TTC549 (cell line): ENCODE results near the gene RAD52.
A peak's percentile ranks its signal among the peaks of the same experiment; 100 is the strongest.

Experiments used
- FAIRE-seq: peaks from 2 replicates; lab custom pipeline; 2012; peaks lifted over from hg19 to GRCh38; lab: Jason Lieb, UNC

Gene RAD52

DNA sequence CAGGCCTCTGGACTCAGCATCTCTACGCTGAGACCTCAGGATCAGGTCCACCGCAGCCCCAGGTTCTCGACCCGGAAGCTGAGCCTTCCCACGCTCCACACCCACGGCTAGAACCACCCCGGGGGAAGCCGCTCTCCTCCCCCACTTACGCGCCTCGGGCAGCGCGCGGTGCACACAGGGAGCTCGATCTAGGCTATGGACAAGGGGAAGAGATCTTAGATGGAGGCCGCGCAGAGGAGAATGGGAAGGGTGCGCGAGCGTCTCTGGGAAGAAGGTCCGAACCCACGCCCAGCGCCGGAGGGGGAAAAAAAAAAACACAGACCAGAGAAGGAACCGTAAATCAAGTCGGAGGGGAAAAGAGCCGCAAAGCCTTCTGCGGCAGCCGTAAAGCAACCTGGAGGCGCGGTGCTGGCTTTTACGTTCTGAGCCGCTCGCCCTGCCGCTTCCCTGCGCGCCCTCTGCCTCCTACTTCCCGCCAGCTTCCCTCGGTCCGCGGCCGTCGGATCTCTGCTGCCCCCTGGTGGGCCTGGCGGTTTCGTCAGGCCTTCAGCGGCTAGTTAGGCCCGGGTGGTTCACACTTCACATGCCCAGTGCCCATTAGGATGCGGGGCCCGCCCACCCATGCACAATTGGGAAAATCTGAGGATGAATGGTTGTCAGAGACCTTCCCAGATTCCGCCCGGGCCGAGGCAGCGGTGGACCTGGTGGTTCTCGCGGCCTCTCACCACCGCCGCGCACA lies at the start of gene RAD52:
TSS of gene RAD52 (minus strand) at position 242 of the 739 bp plus-strand sequence. CDS start 16,636 bp downstream, outside the sequence.
- FAIRE-seq, result peak; percentile 90

DNA sequence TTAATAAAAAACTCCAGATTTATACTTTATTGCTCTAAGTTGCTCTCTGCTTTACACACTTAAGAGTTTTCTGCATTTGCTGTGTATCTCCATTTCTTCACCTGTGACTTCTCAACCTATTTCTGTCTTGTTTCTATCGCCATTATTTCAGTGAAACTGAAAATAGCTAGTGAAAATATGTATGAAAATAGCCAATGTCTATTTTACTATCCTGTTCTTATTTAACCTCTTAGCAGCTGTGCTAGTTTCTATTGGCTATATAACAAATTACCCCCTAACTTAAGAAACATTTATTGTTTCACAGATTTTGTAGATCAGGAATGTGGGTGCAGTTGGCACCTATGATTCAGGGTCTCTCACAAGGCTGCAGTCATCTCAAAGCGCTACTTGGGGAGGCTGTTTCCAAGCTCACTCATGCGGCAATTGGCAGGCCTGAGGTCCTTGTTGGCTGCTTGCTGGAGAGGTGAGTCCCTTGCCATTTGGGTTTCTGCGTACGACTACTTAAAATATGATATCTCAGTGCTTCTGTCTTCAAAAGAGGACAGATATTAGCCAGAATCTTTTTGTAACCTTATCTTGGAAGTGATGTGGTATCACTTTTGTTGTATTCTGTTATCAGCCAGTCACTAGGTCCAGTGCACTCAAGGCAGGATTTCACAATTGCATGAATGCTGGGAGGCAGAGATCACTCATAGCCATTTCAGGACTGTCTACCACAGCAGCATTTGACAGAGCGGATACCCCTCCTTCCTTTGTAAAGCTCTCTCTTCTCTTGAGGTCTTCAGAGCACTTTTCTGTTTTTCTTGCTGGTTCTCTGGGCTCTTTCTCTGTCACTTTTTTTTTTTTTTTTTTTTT lies 48.8 kb upstream of the RAD52 start:
- FAIRE-seq, result no peak

DNA sequence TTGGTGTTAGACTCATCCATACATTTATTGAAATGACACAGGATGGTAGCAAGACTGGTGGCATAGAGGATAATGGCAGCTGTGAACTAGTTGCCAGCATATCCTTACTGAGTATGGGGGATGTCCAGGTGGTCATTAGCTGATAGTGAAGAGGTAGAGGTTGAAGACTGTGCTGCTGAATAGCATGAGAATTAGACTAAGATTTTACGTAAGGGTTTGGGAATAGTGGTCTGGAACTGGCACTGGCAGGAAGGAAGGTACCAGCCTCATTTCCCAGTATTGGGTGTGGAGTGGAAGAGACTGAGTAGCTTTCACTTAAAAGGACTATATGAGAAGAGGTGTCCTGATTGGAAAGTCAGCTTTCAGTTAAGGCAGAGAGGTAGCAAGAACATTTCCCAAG lies 48.0 kb upstream of the RAD52 start:
- FAIRE-seq, result no peak

DNA sequence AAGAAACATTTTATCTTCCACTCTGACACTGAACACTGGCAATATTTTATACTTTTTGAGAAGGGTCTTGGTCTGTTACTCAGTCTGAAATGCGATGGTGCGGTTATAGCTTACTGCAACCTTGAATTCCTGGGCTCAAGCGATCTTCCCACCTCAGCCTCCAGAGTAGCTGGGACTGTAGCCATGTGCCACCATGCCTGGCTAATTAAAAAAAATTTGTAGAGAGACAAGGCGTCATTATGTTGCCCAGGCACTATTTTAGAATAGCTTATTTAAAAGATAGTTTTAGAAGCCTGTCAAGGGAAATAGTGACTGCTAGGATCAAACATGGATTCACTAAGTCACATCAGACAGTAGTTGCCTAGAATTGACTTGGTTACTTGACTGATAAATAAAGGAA lies 47.4 kb upstream of the RAD52 start:
- FAIRE-seq, result no peak

DNA sequence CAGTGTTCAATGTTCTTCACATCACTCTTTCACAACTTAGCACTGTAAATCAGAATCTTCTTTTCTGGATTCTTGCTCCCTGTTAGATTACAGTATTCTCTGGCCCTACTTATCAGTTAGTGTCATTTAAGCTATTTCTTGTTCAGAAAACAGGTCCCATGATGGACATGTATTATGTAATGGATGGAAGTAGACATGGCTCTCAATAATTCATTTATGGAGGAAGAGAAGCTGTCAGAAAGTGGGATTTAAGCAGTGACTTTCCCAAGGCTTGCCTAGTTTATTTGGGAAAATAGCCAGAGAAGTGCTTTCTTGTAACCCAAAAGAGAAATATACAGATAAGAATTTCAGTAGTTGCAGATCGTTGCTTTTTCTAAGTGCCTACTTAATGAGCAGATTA lies 43.2 kb upstream of the RAD52 start:
- FAIRE-seq, result no peak

- FAIRE-seq, result no peak
These were observed 42.1 kb upstream of the RAD52 start for GRCh38 chr12:991350-992333.

- no peak for FAIRE-seq
These were observed 41.3 kb upstream of the RAD52 start, which contains the start of gene ERC1 for GRCh38 chr12:990661-991349. Gene ERC1 (plus strand): TSS chr12:991223. CDS start chr12:1027904, 36,681 bp downstream.

GRCh38 chr12:989751-990660 lies 40.5 kb upstream of the RAD52 start:
- FAIRE-seq, result no peak

- FAIRE-seq, result no peak
These were observed 39.6 kb upstream of the RAD52 start for GRCh38 chr12:989051-989450.

GRCh38 chr12:988646-989045 lies 39.2 kb upstream of the RAD52 start:
- no peak for FAIRE-seq

DNA sequence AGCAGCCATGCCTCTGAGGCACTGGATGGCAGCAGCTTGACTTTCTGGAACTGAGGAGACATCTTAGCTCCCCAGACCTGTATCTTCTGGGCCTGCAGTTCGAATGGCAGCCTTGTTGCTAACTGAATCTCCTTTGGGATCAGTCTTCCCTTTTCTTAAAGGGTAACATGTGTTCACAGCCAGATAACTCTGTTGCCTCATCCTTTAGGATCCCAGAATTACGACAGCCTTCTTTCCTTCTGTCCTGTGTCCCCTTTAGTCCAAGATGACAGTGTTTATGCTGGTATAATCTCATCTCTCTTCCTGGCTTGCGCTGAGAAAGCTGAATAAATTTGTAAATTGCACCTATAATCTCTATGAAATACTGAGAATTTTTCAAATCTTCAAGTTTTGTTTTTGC lies 32.5 kb upstream of the RAD52 start:
- no peak for FAIRE-seq

GRCh38 chr12:981176-981828 lies 31.8 kb upstream of the RAD52 start:
- no peak for FAIRE-seq

- no peak for FAIRE-seq
These were observed 29.9 kb upstream of the RAD52 start for GRCh38 chr12:979349-979748.

DNA sequence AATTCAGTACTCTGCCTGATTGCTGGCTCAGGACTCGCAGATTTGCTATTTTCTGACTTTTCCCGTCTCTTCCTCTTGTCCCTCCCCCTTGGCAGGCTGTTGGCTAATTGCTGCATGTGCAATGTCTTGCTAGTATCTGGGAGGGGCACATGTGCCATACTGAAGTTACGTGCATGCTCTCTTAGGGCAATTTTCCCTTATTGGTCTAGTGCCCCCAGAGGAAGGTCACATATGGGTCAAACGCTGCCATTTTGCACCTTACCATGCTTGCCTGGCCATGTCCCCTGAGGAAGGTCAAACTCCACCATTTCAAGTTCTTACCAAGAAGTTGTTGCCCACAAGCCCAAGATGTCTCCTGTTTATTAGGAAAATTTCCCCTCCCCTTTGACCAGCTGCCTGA lies 27.7 kb upstream of the RAD52 start:
- FAIRE-seq, result no peak

- FAIRE-seq, result no peak
These were observed 27.1 kb upstream of the RAD52 start for GRCh38 chr12:976644-977043.

GRCh38 chr12:974271-974862 lies 24.9 kb upstream of the RAD52 start:
- FAIRE-seq, result no peak

DNA sequence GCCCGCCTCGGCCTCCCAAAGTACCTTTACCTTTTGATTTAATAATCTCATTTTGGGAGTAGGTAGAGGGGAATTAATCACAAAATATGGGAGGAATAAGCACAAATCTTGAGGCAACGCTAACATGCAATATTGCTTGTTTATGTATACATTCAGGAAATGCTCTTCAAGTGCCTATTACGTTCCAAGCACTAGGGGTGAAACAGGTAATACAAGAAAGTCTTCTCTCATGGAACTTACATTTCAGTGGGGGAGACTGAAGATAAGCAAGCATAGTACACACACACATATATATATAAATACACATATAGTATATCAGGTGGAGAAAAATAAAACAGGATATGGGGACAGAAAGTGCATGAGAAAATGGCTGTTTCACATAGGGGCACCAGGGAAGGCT lies 22.5 kb upstream of the RAD52 start:
- FAIRE-seq, result no peak

GRCh38 chr12:969821-970220 lies 20.3 kb upstream of the RAD52 start:
- no peak for FAIRE-seq

- FAIRE-seq, result no peak
These were observed 19.1 kb upstream of the RAD52 start for GRCh38 chr12:968545-968944.

DNA sequence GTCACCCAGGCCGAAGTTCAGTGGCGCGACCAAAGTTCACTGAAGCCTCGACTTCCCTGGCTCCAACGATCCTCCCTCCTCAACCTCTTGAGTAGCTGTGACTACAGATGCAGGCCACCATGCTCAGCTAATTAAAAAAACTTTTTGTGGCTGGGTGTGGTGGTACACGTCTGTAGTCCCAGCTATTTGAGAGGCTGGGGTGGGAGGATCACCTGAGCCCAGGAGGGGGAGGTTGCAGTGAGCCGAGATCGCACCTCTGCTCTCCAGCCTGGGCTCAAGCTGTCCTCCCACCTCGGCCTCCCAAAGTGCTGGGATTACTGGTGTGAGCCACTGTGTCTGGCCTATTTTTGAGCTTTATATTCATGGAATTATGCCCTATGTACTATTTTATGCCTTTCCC lies 18.1 kb upstream of the RAD52 start:
- no peak for FAIRE-seq
